ENCODE results near the gene CCDC66. TPM values are rescaled to one million over a fixed set of nuclear protein-coding genes. Genes with fewer than 3 reads are reported as not detected.
A peak's percentile ranks its signal among the peaks of the same experiment; 100 is the strongest.
"Not testable (repeated sequence)": the region's sequence is repeated elsewhere in the genome, so short reads cannot be mapped to it uniquely, and the experiment has no call there.

CCDC66 gene
- total RNA-seq, 2 experiments from 2014 or later: 29.0 to 29.3 TPM

DNA sequence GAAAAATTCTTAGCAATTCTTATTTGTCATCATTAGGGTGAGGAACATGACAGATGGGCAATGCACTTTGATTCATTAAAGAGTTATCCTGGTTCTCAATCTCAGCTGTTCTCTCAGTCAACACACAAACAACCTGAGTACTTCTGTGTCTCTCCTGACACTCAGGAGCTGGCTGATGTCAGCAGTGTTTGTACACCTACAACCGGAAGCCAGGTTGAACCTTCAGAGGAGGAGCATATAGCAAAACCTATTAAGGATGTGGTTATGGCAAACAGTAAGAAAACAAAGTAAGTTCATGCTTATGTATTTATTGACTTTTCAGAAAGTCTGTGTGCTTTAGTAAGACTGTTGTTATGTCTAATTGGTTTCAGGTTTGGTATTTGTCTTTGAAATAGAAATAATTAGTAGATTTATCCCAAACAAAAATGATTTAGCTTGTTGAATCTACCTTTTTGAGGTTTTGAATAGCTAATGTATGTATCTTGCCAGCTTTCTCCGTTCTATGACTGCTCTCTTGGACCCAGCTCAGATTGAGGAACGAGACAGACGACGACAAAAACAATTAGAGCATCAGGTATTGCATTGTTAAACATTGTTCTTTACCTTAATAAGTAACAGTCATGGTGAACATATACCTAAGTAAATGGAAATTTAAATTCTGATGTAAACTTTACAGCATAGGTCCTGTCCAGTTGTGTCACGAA, 36.6 kb downstream of the CCDC66 start:
- H3K9me3 Mint-ChIP-seq: peaks cover 8% of the 10 kb centered on the region
- H3K36me3 Mint-ChIP-seq (ENCODE audit: low read depth): peaks cover 44% of the 10 kb centered on the region
- H3K27ac Mint-ChIP-seq: peak overlapping the region; percentile 90
- CTCF ChIA-PET: interaction anchor here (1.0 to 1.3 kb wide), 2 partner anchors 14 to 50 kb away, joined by 3 read pairs; no protein-coding TSS in a partner anchor
- no peaks in the 10 kb centered on the region for H3K27me3 Mint-ChIP-seq (ENCODE audit: low read depth)
- H3K4me3 Mint-ChIP-seq: no peak overlapping the region
- intact Hi-C loops (cut with micrococcal nuclease): loop anchor here (1.0 kb wide), 2 partner anchors 15 to 36 kb away; partner anchors contain the start of gene CCDC66
- peaks cover 61% of the 10 kb centered on the region for H3K4me1 Mint-ChIP-seq (ENCODE audit: low read depth)
- peak; percentile 72 for DNase-seq

- Mint-ChIP-seq H3K27me3 (ENCODE audit: low read depth) (no peaks in the 10 kb centered on the region), H3K27ac (peak overlapping the region; percentile 31), H3K4me3 (no peak overlapping the region), H3K4me1 (ENCODE audit: low read depth) (peaks cover 63% of the 10 kb centered on the region), H3K36me3 (ENCODE audit: low read depth) (peaks cover 65% of the 10 kb centered on the region), H3K9me3 (peaks cover 18% of the 10 kb centered on the region)
- intact Hi-C loops (cut with micrococcal nuclease): loop anchor here (1.0 kb wide), 1 partner anchor 86 kb away; no protein-coding TSS in a partner anchor
- CTCF ChIA-PET: interaction anchor here (0.6 kb wide), 1 partner anchor 27 kb away, joined by 3 read pairs; no protein-coding TSS in a partner anchor
- no peak for DNase-seq
These were observed 39.2 kb downstream of the CCDC66 start for GRCh38 chr3:56595975-56596840.

- H3K4me3 Mint-ChIP-seq; DNase-seq; H3K27me3 Mint-ChIP-seq (ENCODE audit: low read depth): not testable (repeated sequence)
- Mint-ChIP-seq H3K9me3 (peaks cover 24% of the 10 kb centered on the region), H3K27ac (peak overlapping the region; percentile 73), H3K4me1 (ENCODE audit: low read depth) (peaks cover 60% of the 10 kb centered on the region), H3K36me3 (ENCODE audit: low read depth) (peaks cover 82% of the 10 kb centered on the region)
- CTCF ChIA-PET: interaction anchor here (1.5 kb wide), 1 partner anchor 16 kb away, joined by 3 read pairs; no protein-coding TSS in a partner anchor
- intact Hi-C loops (cut with micrococcal nuclease): loop anchor here (1.0 to 5.0 kb wide), 2 partner anchors 15 to 51 kb away; partner anchors contain the start of gene CCDC66
These were observed 51.5 kb downstream of the CCDC66 start for GRCh38 chr3:56608479-56608878.

GRCh38 chr3:56610669-56611335, 53.8 kb downstream of the CCDC66 start:
- no peaks in the 10 kb centered on the region for H3K27me3 Mint-ChIP-seq (ENCODE audit: low read depth)
- peaks cover 67% of the 10 kb centered on the region for H3K36me3 Mint-ChIP-seq (ENCODE audit: low read depth)
- H3K4me1 Mint-ChIP-seq (ENCODE audit: low read depth): peaks cover 61% of the 10 kb centered on the region
- DNase-seq: no peak
- intact Hi-C loops (cut with micrococcal nuclease): no loop called here
- peaks cover 13% of the 10 kb centered on the region for H3K9me3 Mint-ChIP-seq
- no peak overlapping the region for H3K27ac Mint-ChIP-seq
- CTCF ChIA-PET: interaction anchor here (1.0 kb wide), 1 partner anchor 13 kb away, joined by 4 read pairs; no protein-coding TSS in a partner anchor
- H3K4me3 Mint-ChIP-seq: no peak overlapping the region

GRCh38 chr3:56611364-56611763, 54.4 kb downstream of the CCDC66 start:
- H3K9me3 Mint-ChIP-seq: peaks cover 13% of the 10 kb centered on the region
- no peak overlapping the region for H3K4me3 Mint-ChIP-seq
- no peak for DNase-seq
- no peak overlapping the region for H3K27ac Mint-ChIP-seq
- intact Hi-C loops (cut with micrococcal nuclease): no loop called here
- peaks cover 63% of the 10 kb centered on the region for H3K4me1 Mint-ChIP-seq (ENCODE audit: low read depth)
- H3K36me3 Mint-ChIP-seq (ENCODE audit: low read depth): peaks cover 69% of the 10 kb centered on the region
- no peaks in the 10 kb centered on the region for H3K27me3 Mint-ChIP-seq (ENCODE audit: low read depth)
- CTCF ChIA-PET: no interaction called here

- intact Hi-C loops (cut with micrococcal nuclease): no loop called here
- H3K4me3 Mint-ChIP-seq: no peak overlapping the region
- H3K9me3 Mint-ChIP-seq: peaks cover 6% of the 10 kb centered on the region
- no peaks in the 10 kb centered on the region for H3K27me3 Mint-ChIP-seq (ENCODE audit: low read depth)
- peak overlapping the region; percentile 46 for H3K27ac Mint-ChIP-seq
- H3K36me3 Mint-ChIP-seq (ENCODE audit: low read depth): peaks cover 67% of the 10 kb centered on the region
- DNase-seq: no peak
- CTCF ChIA-PET: interaction anchor here (0.6 kb wide), 1 partner anchor 11 kb away, joined by 5 read pairs; no protein-coding TSS in a partner anchor
- peaks cover 66% of the 10 kb centered on the region for H3K4me1 Mint-ChIP-seq (ENCODE audit: low read depth)
These were observed 55.2 kb downstream of the CCDC66 start for GRCh38 chr3:56612146-56612545.

DNA sequence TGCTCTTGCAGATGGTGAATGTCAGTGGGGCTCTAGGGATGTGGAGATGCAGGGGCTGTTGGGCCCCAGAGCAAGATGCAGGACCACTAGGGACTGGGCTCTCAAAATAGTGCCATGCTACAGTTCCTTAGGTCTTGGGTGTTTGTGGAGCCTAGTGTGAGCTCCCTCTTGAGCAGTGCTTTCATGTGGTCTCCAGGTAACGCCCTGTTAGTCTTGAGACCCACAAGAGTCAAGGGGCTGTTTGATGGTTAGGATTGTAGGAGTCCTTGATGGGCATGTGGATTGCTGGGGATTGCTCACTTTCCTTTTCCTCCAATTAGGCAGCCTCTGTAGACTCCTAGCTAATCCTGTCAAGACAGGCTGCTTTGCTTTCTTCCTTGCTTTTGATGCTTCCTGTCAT, 56.0 kb downstream of the CCDC66 start:
- no peak for DNase-seq
- intact Hi-C loops (cut with micrococcal nuclease): no loop called here
- no peaks in the 10 kb centered on the region for H3K27me3 Mint-ChIP-seq (ENCODE audit: low read depth)
- H3K36me3 Mint-ChIP-seq (ENCODE audit: low read depth): peaks cover 65% of the 10 kb centered on the region
- H3K4me3 Mint-ChIP-seq: no peak overlapping the region
- CTCF ChIA-PET: no interaction called here
- no peak overlapping the region for H3K27ac Mint-ChIP-seq
- H3K9me3 Mint-ChIP-seq: peaks cover 6% of the 10 kb centered on the region
- peaks cover 58% of the 10 kb centered on the region for H3K4me1 Mint-ChIP-seq (ENCODE audit: low read depth)

DNA sequence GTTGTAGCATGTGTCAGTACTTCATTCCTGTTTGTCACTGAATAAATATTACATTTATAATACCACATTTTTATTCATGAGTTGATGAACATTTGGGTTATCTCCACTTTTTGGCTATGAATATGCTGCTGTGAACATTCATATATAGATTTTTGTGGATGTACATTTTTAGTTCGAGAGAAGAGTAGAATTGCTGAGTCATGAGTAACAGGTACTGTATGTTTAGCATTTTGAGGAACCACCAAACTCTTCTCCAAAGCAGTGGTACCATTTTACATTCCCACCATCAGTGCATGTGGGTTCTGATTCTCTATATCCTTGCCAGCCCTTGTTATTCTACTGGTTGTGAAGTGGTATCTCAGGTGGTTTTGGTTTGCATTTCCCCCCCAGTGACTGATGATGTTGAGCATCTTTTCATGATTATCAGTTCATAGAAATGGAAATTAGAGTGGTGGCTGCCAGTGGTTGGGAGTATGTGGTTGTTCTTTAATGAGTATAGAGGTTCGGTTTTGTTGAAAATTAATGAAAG, 59.6 kb downstream of the CCDC66 start:
- H3K27me3 Mint-ChIP-seq (ENCODE audit: low read depth): no peaks in the 10 kb centered on the region
- H3K4me3 Mint-ChIP-seq: no peak overlapping the region
- CTCF ChIA-PET: no interaction called here
- H3K4me1 Mint-ChIP-seq (ENCODE audit: low read depth): peaks cover 31% of the 10 kb centered on the region
- no peak for DNase-seq
- intact Hi-C loops (cut with micrococcal nuclease): loop anchor here (2.0 kb wide), 1 partner anchor 30 kb away; no protein-coding TSS in a partner anchor
- H3K27ac Mint-ChIP-seq: peak overlapping the region; percentile 46
- H3K36me3 Mint-ChIP-seq (ENCODE audit: low read depth): peaks cover 53% of the 10 kb centered on the region
- no peaks in the 10 kb centered on the region for H3K9me3 Mint-ChIP-seq

GRCh38 chr3:56620371-56620770, 63.4 kb downstream of the CCDC66 start:
- Mint-ChIP-seq H3K4me1 (ENCODE audit: low read depth) (peaks cover 15% of the 10 kb centered on the region), H3K36me3 (ENCODE audit: low read depth) (peaks cover 54% of the 10 kb centered on the region), H3K27ac (peak overlapping the region; percentile 59), H3K27me3 (ENCODE audit: low read depth) (no peaks in the 10 kb centered on the region), H3K9me3 (no peaks in the 10 kb centered on the region), H3K4me3 (no peak overlapping the region)
- intact Hi-C loops (cut with micrococcal nuclease): no loop called here
- DNase-seq: no peak
- CTCF ChIA-PET: interaction anchor here (0.5 kb wide), 1 partner anchor 42 kb away, joined by 4 read pairs; no protein-coding TSS in a partner anchor

GRCh38 chr3:56621681-56622080, 64.7 kb downstream of the CCDC66 start:
- intact Hi-C loops (cut with micrococcal nuclease): no loop called here
- Mint-ChIP-seq H3K36me3 (ENCODE audit: low read depth) (peaks cover 50% of the 10 kb centered on the region), H3K9me3 (no peaks in the 10 kb centered on the region), H3K27ac (no peak overlapping the region), H3K4me1 (ENCODE audit: low read depth) (peaks cover 11% of the 10 kb centered on the region), H3K27me3 (ENCODE audit: low read depth) (no peaks in the 10 kb centered on the region), H3K4me3 (no peak overlapping the region)
- CTCF ChIA-PET: interaction anchor here (0.6 kb wide), 1 partner anchor 16 kb away, joined by 3 read pairs; no protein-coding TSS in a partner anchor
- no peak for DNase-seq

- H3K9me3 Mint-ChIP-seq: no peaks in the 10 kb centered on the region
- DNase-seq: no peak
- no peaks in the 10 kb centered on the region for H3K27me3 Mint-ChIP-seq (ENCODE audit: low read depth)
- no peak overlapping the region for H3K4me3 Mint-ChIP-seq
- H3K4me1 Mint-ChIP-seq (ENCODE audit: low read depth): peaks cover 9% of the 10 kb centered on the region
- intact Hi-C loops (cut with micrococcal nuclease): no loop called here
- CTCF ChIA-PET: no interaction called here
- H3K27ac Mint-ChIP-seq: no peak overlapping the region
- H3K36me3 Mint-ChIP-seq (ENCODE audit: low read depth): peaks cover 51% of the 10 kb centered on the region
These were observed 65.4 kb downstream of the CCDC66 start for GRCh38 chr3:56622381-56622780.
